Sciatic nerve (tissue), 2 donors: ENCODE data around the gene CST6. TPM values are rescaled to one million over a fixed set of nuclear protein-coding genes. Genes with fewer than 3 reads are reported as not detected.
"Not testable (repeated sequence)": the region's sequence is repeated elsewhere in the genome, so short reads cannot be mapped to it uniquely, and the experiment has no call there.

Experiments used
- ATAC-seq: fragments of 200-7000 bp; cut with Tn5 transposase; one replicate; pipeline ENCODE4 v1.9.1; 2020; ENCODE audit warnings: mild to moderate bottlenecking, moderate library complexity
- DNase-seq: peaks from one replicate; pipeline ENCODE4 v3.0.0-alpha.2; 2020; ENCODE audit warnings: low spot score
- intact Hi-C: fragments of 100-400 bp; cut with DNase I; formaldehyde crosslinking; loops from one replicate; pipeline ENCODE4 v1.14.2; 2022
- total RNA-seq: library from RNA; stranded (reverse); fragmentation: NEBNext Ultra II Directional; extraction: Animal tissue kit (Norgen Biotek cat#: 25700); gene quantifications from one replicate; pipeline ENCODE4 v1.2.1, GENCODE V29; 2021
- donor health status: DM: no; HTN: no; CAD: no.
- donor health status: DM: no; HTN: no; CAD: no.

The CST6 gene
- total RNA-seq, 1 donor from 2014 or later: 0.80 TPM

DNA sequence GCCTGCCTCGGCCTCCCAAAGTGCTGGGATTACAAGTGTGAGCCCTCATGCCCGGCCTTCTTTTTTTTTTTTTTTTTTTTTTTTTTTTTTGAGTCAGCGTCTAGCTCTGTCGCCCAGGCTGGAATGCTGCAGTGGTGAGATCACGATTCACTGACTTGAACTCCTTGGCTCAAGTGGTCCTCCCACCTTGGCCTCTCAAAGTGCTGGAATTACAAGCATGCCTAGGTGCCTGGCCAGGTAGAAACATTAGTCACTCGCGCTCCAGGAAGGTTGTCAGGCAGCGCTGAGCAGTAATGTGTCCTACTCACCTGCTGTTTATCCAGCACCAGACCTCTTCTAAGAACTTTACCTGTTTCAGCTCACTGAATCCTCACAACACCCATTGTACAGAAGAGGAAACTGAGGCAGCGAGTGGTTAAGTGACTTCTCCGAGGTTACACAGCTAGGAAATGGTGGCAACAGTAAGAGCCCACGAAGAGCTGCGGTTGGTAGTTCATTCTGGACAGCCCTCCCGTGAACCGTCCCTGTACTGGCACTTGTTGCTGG lies 496 bp upstream of the CST6 start:
- DNase-seq: no peak
- intact Hi-C loops: no loop called here
- no peak for ATAC-seq

GRCh38 chr11:66012371-66012945 lies 650 bp downstream of the CST6 start:
- intact Hi-C loops: no loop called here

GRCh38 chr11:66012946-66013761 lies 1.3 kb downstream of the CST6 start:
- intact Hi-C loops: no loop called here
- no peak for ATAC-seq
- DNase-seq: no peak

More at GRCh38 chr11:66012371-66012945, 650 bp downstream of the CST6 start:
- DNase-seq (no peak), ATAC-seq (no peak)

DNA sequence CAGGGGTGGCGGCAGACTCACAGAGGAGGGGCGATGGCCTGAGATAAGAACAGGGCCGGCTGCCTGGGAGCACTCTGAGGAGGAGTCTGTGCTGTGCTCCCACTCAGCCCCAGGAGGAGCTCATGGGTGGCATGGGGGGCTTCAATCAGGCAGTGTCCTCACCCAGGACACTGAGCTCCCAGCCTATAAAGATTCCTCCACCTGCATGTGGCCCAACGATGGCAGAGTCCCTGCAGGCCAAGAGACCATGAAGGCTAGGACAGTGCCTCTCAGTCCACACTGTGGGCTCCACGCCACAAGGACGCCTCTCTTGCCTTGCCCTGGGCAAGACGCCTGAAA lies 1.9 kb downstream of the CST6 start:
- DNase-seq (no peak), ATAC-seq (no peak)
- intact Hi-C loops: no loop called here

DNA sequence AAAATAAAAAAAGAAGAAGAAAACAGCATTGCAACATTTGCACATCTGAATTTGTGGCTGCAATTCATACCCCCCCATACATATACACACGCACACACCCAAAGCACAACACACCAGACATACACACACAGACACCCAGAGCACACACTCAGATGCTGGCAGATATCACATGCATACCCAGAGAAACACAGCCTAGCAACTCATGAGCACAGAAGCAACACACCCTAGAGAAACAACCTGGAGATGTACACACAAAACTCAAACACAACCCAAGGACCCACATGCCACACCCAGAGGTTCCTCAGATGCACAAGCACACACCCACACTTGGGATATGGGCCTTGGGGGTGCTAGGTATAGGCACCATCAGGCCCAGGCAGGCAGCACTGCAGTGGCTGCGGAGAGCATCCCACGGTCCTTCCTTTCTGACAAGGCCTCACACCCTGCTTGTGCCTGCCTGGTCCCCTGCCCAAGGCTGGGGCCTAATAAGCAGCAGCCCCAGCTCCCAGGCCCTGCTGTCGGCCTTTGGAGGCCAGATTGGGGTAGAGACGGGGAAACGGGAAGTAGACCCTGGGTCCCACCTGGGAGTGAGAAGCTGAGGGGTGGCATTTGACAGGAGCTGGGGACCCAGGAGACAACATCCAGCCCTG lies 3.1 kb downstream of the CST6 start:
- DNase-seq: no peak
- intact Hi-C loops: no loop called here
- ATAC-seq: no peak

DNA sequence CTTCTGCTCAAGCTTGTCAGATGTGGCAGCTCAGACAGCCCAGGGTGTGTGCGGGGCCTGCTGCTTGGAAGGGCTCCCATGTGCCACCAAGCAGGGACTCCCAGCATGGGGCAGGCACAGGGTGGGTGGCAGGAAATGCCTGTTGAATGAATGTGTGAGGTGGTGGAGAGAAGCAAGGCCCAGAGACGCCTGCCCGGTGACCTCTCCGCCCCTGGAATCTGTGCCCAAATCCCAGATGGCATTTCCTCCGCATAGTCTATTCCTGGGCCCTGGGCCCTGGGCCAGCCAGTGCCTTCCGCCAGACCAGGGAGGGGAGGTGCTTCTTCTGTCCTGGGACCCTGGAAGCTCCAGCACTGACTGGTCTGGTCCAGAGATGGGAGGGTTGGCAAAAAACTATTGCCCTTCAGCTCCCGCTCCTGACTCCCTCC lies 3.7 kb downstream of the CST6 start:
- intact Hi-C loops: no loop called here
- ATAC-seq (no peak), DNase-seq (no peak)

DNA sequence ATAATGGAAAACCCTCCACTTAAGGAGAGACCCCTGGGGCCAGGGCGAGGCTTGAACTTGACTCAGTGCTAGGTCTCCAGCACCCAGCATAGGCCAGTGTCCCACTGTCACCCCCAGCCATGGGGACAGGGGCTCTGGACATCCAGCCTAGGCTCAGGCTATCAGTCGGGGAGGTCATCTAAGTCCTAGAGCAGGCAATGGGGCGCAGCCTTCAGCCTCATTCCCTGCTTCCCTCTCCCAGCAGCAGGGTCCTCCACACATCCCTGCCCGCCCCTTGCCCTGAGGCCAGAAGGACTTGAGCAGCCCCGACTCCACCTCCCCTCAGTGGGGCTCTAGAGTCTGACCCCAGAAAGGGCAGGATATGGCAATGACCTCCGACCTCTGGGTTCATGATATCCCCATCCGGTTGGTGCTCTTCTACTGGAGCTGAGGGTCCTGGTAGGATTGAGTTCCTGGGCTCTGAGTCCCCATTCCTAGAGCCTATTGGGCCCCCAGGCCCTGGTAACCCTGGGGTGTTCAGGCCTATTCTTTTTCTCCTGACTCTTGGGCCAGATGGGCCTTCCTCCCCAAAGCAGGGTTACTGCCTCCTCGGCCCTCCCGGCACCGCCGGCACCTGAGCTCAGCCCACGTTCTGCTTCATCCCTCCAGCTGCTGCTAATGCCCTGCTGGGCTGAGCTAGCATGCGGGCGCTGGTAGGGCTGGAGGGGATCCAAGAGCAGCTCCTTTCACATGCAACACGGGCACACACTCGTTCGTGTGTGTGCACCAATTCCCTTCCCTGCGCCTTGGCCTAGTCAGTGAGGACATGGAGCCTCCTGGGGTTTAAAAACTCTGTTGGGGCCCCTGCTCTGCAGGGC lies 4.4 kb downstream of the CST6 start:
- ATAC-seq (no peak), DNase-seq (no peak)
- intact Hi-C loops: no loop called here

- ATAC-seq: no peak
- no peak for DNase-seq
These were observed 5.0 kb downstream of the CST6 start for GRCh38 chr11:66016793-66017177.

DNA sequence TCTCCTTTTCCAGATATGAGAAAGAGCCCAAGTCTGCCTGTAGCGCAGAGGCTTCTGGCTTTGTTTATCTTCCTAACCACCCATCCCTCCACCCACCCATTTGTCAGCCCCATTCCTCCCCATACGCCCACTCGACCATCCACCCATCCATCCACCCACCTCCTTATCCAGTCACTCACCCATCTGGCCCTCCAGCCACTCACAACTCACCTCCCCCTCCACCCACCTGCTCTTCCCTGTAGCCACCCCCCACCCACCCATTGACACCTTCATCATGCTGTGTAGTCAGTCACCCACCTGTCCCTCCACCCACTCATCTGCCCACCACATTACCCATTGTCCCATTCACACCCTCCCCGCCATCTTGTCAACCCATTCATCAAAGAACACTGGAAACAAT lies 5.5 kb downstream of the CST6 start:
- DNase-seq: no peak
- ATAC-seq: no peak
- intact Hi-C loops: no loop called here

More at GRCh38 chr11:66016793-66017177, 5.0 kb downstream of the CST6 start:
- intact Hi-C loops: no loop called here

DNA sequence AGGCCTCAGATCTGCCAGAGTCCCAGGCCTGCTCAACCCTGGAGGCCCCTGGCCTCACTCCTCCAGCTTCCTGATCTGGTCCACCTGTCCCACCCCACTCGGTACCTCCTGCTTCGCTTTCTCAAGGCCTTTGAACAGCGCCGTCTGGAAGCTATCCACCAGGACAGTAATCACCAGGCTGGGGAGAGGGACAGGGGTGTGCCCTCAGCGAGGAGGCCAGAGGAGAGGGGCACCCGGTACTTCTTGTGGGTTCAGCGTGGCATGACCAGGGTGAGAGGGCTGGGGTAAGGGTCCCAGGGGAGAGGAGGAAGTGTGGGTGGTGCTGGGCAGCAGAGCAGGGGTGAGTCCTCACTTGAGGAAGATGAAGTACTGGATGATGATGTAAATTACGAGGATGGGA lies 8.4 kb downstream of the CST6 start:
- ATAC-seq (no peak), DNase-seq (no peak)
- intact Hi-C loops: no loop called here

DNA sequence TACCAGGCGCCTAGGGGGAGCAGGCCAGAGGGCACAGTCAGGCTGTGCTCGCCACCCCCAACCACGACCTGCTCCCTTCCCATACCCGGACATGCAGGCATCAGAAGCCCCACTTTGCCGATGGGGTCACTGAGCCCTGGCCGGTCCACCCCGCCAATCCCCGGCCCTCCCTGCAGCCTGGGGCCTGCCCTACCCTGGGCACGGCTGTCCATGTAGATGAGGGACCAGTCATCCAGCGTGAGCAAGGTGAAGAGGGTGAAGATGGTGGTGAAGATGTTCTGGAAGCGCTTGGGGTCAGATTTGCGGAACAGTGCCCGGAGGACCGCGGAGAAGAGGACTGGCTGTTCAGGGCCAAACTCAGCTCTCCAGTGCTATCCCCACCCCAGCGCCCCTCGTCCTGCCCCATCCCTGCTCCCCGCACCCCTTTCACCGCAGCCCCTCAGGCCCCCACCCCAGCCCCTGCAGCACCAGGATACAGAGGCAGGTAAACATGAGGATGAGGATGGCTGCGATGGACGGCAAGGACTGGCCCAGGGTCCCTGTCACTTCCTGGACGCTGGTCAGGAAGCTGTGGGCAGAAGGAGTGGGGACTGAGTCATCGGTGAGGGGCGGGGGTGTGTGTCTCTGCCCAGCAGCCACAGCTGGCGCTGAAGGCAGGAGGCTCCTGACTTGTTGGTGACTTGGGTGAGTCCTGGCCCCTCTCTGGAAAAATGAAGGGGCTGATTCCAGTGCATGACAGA lies 9.0 kb downstream of the CST6 start:
- no peak for ATAC-seq
- DNase-seq: no peak
- intact Hi-C loops: no loop called here

DNA sequence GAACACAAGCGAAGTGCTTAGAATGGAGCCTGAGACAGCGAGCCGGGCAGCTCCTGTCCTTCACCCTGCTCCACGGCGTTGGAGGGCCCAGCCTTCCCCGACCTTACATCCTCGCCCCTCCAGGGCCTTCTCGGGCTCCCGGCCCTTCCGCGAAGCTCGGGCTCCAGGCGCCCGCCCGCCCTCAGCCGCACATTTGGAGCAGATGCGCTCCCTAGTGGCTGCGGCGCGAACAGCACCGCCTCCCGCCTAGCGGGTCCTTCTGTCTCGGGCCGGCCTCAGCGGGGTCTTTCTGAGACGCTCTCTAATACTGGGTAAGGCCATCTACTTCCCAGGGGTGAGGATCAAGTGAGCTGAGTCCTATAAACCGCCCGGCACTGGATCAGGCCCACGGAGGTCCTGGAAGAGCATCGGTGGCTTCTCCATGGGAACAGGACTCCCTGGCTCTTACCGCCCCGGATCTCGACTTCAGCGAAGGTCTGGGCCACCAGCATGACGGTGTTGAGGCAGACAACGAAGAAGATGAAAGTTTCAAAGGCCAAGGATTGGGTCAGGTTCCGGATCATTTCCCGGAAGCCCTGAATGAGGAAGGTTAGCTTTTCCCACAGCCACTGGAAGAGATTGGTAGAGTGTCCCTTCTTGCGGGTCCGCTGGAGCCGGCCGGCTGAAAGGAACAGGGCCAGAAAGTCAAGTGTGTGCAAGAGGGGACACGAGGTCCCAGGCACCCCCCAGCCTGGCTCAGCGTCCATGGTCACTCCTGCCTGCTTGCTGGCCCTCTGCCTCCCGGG lies 10.8 kb downstream of the CST6 start:
- peak; percentile 84 for DNase-seq
- intact Hi-C loops: no loop called here
- ATAC-seq: peak; percentile 84

DNA sequence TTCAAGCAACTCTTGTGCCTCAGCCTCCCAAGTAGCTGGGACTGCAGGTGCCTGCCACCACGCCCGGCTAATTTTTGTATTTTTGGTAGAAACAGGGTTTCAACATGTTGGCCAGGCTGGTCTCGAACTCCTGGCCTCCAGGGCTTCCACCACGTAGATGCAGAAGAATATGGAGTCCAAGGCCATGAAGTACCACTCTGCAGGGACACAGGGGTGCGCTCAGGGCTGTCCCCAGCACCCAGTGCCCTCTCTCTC lies 11.3 kb downstream of the CST6 start:
- ATAC-seq, intact Hi-C loops, DNase-seq: not testable (repeated sequence)

DNA sequence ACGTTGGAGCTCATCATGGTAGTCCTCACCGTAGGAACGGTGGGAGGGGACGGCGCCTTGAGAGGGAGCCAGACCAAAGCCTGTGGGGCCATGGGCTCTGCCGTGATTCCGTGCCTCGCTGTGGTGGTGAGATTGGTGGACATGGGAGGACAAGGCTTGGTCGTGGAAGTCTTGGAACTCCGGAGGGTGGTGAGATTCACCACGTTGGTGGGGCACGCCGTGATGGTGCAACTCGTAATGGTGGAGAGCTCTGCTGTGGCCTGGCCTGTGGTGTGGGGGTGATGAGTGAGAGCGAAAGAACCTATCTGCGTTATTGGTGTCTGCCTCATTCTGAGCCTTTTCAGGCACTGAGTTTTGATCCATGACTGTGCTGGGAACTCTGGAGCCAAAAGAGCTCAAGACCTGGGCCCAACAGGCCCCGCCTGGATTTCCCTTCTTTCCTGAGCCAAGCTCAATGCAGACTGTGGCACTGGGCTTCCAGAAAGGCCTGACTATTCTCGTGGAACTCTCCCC lies 14.3 kb downstream of the CST6 start, which contains the start of gene CATSPER1:
Gene CATSPER1 (minus strand): TSS at position 463 of the 513 bp plus-strand sequence. CDS start 100 bp downstream, at position 363.
- no peak for ATAC-seq
- intact Hi-C loops: no loop called here
- DNase-seq: no peak

DNA sequence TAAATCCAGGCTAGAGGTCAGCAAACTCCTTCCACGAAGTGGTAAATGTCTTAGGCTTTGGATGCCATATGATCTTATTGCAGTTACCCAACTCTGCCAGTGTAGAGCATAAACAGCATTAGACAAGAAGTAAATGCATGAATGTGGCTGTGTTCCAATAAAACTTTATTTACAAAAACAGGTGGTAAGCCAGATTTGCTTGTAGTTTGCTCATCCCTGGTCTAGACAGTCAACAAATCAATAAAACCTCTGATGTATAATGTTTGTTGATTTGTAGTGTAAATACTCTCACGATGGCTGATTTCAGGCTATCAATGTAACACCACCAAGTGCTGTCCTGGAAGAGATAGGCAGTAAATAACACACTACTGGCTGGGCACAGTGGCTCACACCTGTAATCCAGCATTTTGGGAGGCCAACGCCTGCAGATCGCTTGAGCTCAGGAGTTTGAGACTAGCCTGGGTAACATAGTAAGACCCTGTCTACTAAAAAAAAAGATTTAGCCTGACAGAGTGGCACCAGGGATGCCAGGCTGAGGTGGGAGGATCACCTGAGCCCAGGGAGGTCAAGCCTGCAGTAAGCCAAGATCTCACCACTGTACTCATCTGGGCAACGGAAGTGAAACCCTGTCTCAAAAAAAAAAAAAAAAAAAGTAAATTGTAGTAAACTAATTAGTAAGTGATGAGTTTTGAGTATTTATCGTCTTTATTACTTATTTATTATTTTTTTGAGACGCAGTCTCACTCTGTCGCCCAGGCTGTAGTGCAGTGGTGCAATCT lies 21.3 kb downstream of the CST6 start:
- ATAC-seq: no peak
- intact Hi-C loops: no loop called here

DNA sequence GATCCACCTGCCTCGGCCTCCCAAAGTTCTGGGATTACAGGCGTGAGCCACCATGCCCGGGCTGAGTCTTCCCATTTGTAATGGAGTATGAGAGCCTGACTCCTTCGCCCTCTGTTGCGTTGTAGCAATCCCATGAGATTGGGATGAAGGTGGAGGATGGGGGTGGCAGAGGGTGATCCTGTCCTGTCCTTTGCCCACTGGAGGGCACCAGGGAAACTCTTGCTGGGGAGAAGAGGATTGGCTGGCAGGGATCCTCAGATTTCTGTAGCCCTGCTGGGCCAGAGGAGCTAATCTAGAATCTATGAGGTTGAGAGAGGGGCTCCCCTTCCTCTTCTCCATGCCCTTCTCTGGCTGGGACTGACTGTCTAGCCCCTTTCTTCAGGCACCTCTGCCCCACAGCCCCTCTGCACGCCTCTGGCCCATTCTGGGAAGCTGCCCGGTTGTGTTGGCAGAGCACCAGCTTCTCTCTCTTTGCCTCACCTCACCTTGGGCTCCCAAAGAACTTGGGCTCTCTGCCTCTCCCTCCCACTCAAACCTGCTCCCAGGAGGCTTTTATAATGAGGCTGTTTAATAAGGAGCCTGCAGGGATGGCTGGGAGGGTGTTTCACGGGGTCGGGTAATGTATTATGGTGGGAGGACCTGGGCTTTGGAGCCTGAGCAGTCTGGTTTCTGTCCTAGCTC lies 24.0 kb downstream of the CST6 start:
- no peak for ATAC-seq
- DNase-seq: no peak
- intact Hi-C loops: no loop called here

More for the DNA sequence above, 21.3 kb downstream of the CST6 start:
- no peak for DNase-seq
